K562 (cell line): Measurements from ENCODE around the gene ENSA. TPM values are rescaled to one million over a fixed set of nuclear protein-coding genes. Genes with fewer than 3 reads are reported as not detected.
A peak's percentile ranks its signal among the peaks of the same experiment; 100 is the strongest.
"Not testable (repeated sequence)": the region's sequence is repeated elsewhere in the genome, so short reads cannot be mapped to it uniquely, and the experiment has no call there.

ENCODE experiments used
- ARID1B ChIP-seq: fragments of 450-650 bp; IDR thresholded peaks from 2 replicates; pipeline ENCODE4 v1.6.1; 2016; ENCODE audit warnings: antibody characterized with exemption, mild to moderate bottlenecking, inconsistent platforms
- ATF1 ChIP-seq, 2 experiments: fragments of 450-650 bp in 1 of 2; IDR thresholded peaks; 2 replicates each; pipeline ENCODE4 v1.6.1; 2016; ENCODE audit warnings: missing compliant biosample characterization in 1 of 2, missing genetic modification characterization in 1 of 2
- ATF4 ChIP-seq: fragments of 450-650 bp; formaldehyde crosslinking; IDR thresholded peaks from 2 replicates; pipeline ENCODE4 v1.4.0; 2022; ENCODE audit warnings: mild to moderate bottlenecking, moderate library complexity
- ERF ChIP-seq: fragments of 450-650 bp; formaldehyde crosslinking; IDR thresholded peaks from 2 replicates; pipeline ENCODE4 v1.4.0; 2020; ENCODE audit warnings: mild to moderate bottlenecking, mixed read lengths
- GTF2A2 ChIP-seq: IDR thresholded peaks from 2 replicates; pipeline ENCODE4 v1.6.1; 2016; ENCODE audit warnings: mild to moderate bottlenecking, missing genetic modification characterization, missing compliant biosample characterization
- ID3 ChIP-seq, 2 experiments: fragments of 250-450 bp in 1 of 2; fragments of 450-650 bp in 1 of 2; sonication (Bioruptor Pico) in 1 of 2; IDR thresholded peaks; 2 replicates each; pipeline versions ENCODE4 v1.6.1 to v1.8.0; 2016 to 2021; ENCODE audit warnings: mild to moderate bottlenecking in 2 of 2, moderate library complexity in 2 of 2, missing compliant biosample characterization in 1 of 2, missing genetic modification characterization in 1 of 2
- L3MBTL2 ChIP-seq: fragments of 450-650 bp; IDR thresholded peaks from 2 replicates; pipeline ENCODE4 v1.6.1; 2016; ENCODE audit warnings: mild to moderate bottlenecking, moderate library complexity
- NR2C1 ChIP-seq, 2 experiments: fragments of 450-650 bp; IDR thresholded peaks; 2 replicates each; pipeline ENCODE4 v1.6.1; 2017; ENCODE audit warnings: mild to moderate bottlenecking in 2 of 2, antibody characterized with exemption in 1 of 2, inconsistent platforms in 1 of 2, missing compliant biosample characterization in 1 of 2, missing genetic modification characterization in 1 of 2
- RAD21 ChIP-seq, 2 experiments: fragments of 250-450 bp in 1 of 2; fragments of 450-650 bp in 1 of 2; sonication (Bioruptor Pico) in 1 of 2; formaldehyde crosslinking in 1 of 2; IDR thresholded peaks in 1 of 2; conservative IDR thresholded peaks in 1 of 2; 2 replicates each; pipeline versions ENCODE4 v1.4.0 to v1.8.0; 2020 to 2022; ENCODE audit warnings: mild to moderate bottlenecking in 2 of 2, moderate library complexity in 1 of 2
- SMAD4 ChIP-seq: fragments of 250-450 bp; sonication (Bioruptor Pico); conservative IDR thresholded peaks from 2 replicates; pipeline ENCODE4 v1.8.0; 2021; ENCODE audit warnings: inconsistent platforms, mild to moderate bottlenecking, moderate library complexity
- SOX6 ChIP-seq: fragments of 450-650 bp; IDR thresholded peaks from 2 replicates; pipeline ENCODE4 v1.6.1; 2014; ENCODE audit warnings: mild to moderate bottlenecking
- TCF15 ChIP-seq: fragments of 250-450 bp; sonication (Bioruptor Pico); IDR thresholded peaks from 2 replicates; pipeline ENCODE4 v1.8.0; 2022; ENCODE audit warnings: moderate library complexity, mild to moderate bottlenecking, inconsistent platforms
- TCF3 ChIP-seq: sonication (generic); formaldehyde crosslinking; IDR thresholded peaks from 2 replicates; pipeline ENCODE4 v1.4.0; 2020; ENCODE audit warnings: mild to moderate bottlenecking, missing genetic modification reagents
- ZNF175 ChIP-seq: fragments of 200-800 bp; sonication (Bioruptor generic); IDR thresholded peaks from 2 replicates; pipeline ENCODE4 v1.6.1; 2016; ENCODE audit warnings: low read depth, mild to moderate bottlenecking, missing genetic modification characterization, missing compliant biosample characterization
- ZNF239 ChIP-seq: fragments of 250-450 bp; sonication (Bioruptor Pico); IDR thresholded peaks from 2 replicates; pipeline ENCODE4 v1.4.0; 2020; ENCODE audit warnings: mild to moderate bottlenecking
- ZNF444 ChIP-seq: fragments of 250-450 bp; sonication (Bioruptor Pico); IDR thresholded peaks from 2 replicates; pipeline ENCODE4 v1.4.0; 2020; ENCODE audit warnings: mild to moderate bottlenecking, moderate library complexity
- ZNF76 ChIP-seq: fragments of 250-450 bp; sonication (Bioruptor Pico); IDR thresholded peaks from 2 replicates; pipeline ENCODE4 v1.4.0; 2020; ENCODE audit warnings: mild to moderate bottlenecking, moderate library complexity, borderline replicate concordance
- polyA plus RNA-seq, 8 experiments: library from polyadenylated mRNA; depleted of rRNA in 4 of 8; stranded (reverse) in 5 of 8; unstranded in 3 of 8; fragments of >200 nt; fragmentation: Nextera tagmentation in 2 of 8; fragmentation: Illumina TruSeq in 1 of 8; extraction: Ambion mirVana in 2 of 8; extraction: Trizol in 1 of 8; gene quantifications; 2 replicates each; pipeline versions ENCODE4 v1.2.1 to v1.2.3, GENCODE V29; 2011 to 2014; ENCODE audit warnings: inconsistent platforms in 1 of 8, missing spikeins in 1 of 8
- total RNA-seq, 7 experiments: library from RNA; depleted of rRNA in 6 of 7; stranded (reverse); fragments of >200 nt in 6 of 7; fragmentation: Illumina TruSeq in 2 of 7; extraction: Trizol in 2 of 7; gene quantifications; 2 replicates each; pipeline versions ENCODE4 v1.2.1 to v1.2.3, GENCODE V29; 2011 to 2021; ENCODE audit warnings: low replicate concordance in 1 of 7
- TF ChIP-seq, protein P1 (sequence below): fragments of 450-650 bp; conservative IDR thresholded peaks from 2 replicates; pipeline ENCODE4 v1.6.1; 2016; ENCODE audit warnings: missing genetic modification characterization, low read depth, mild to moderate bottlenecking, missing compliant biosample characterization, moderate library complexity
- TF ChIP-seq, protein P2 (sequence below), 2 experiments: IDR thresholded peaks in 1 of 2; conservative IDR thresholded peaks in 1 of 2; 2 replicates each; pipeline ENCODE4 v1.6.1; 2016; ENCODE audit warnings: low read depth in 2 of 2, mild to moderate bottlenecking in 1 of 2, missing compliant biosample characterization in 1 of 2, missing genetic modification characterization in 1 of 2, moderate library complexity in 1 of 2

ENSA gene
- total and polyA plus RNA-seq, 9 of the 15 experiments (the other 6 are each of a cell fraction or from before 2014, with no cell fraction given) = 68.1 to 605 (median 188) TPM

DNA sequence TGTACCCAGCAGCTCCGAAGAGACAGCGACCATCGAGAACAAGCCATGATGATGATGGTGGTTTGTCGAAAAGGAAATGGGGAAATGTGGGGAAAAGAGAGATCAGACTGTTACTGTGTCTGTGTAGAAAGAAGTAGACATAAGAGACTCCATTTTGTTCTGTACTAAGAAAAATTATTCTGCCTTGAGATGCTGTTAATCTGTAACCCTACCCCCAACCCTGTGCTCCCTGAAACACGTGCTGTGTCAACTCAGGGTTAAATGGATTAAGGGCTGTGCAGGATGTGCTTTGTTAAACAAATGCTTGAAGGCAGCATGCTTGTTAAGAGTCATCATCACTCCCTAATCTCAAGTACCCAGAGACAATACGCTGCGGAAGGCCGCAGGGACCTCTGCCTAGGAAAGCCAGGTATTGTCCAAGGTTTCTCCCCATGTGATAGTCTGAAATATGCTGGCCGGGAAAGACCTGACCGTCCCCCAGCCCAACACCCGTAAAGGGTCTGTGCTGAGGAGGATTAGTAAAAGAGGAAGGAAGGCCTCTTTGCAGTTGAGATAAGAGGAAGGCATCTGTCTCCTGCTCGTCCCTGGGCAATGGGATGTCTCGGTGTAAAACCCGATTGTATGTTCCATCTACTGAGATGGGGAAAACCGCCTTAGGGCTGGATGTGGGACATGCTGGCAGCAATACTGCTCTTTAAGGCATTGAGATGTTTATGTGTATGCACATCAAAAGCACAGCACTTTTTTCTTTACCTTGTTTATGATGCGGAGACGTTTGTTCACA is 5.6 kb upstream of the ENSA start (continued):
- not testable (repeated sequence) for TF ChIP-seq NR2C1 (IDR thresholded peaks at IDR 0.05); ID3 (CRISPR knock-in tag; IDR thresholded peaks at IDR 0.05); ATF1 (CRISPR knock-in tag; IDR thresholded peaks at IDR 0.05)
- peak; percentile 67; the same call in 1 of the 2 replicates for TF ChIP-seq NR2C1 (tag; IDR thresholded peaks at IDR 0.05)
- TF ChIP-seq SOX6 = peak; percentile 85
- 0 out of 4 replicates have a peak, but pooled peaks of 1 of the 2 experiments have one; percentile 2 for TF ChIP-seq RAD21 (CRISPR knock-in tag; conservative IDR thresholded peaks at IDR 0.05 in 1 of 2, IDR thresholded peaks at IDR 0.05 in 1 of 2)
- TF ChIP-seq SMAD4 (CRISPR knock-in tag) = peak; percentile 89
- 0 out of 2 replicates have a peak, but pooled peaks have one; percentile 44 for TF ChIP-seq ZNF76 (CRISPR knock-in tag)
- TF ChIP-seq ATF4 (CRISPR knock-in tag) = peak; percentile 64; the same call in 1 of the 2 replicates
- peak; percentile 65 for TF ChIP-seq ARID1B
- TF ChIP-seq, protein P1, sequence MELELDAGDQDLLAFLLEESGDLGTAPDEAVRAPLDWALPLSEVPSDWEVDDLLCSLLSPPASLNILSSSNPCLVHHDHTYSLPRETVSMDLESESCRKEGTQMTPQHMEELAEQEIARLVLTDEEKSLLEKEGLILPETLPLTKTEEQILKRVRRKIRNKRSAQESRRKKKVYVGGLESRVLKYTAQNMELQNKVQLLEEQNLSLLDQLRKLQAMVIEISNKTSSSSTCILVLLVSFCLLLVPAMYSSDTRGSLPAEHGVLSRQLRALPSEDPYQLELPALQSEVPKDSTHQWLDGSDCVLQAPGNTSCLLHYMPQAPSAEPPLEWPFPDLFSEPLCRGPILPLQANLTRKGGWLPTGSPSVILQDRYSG (tag) = peak; percentile 91
- peak; percentile 73; the same call in 1 of the 2 replicates for TF ChIP-seq ZNF444 (CRISPR knock-in tag)
- TF ChIP-seq TCF15 (CRISPR knock-in tag) = 0 out of 2 replicates have a peak, but pooled peaks have one; percentile 51
- TF ChIP-seq TCF3 = peak; percentile 75
- TF ChIP-seq, protein P2, sequence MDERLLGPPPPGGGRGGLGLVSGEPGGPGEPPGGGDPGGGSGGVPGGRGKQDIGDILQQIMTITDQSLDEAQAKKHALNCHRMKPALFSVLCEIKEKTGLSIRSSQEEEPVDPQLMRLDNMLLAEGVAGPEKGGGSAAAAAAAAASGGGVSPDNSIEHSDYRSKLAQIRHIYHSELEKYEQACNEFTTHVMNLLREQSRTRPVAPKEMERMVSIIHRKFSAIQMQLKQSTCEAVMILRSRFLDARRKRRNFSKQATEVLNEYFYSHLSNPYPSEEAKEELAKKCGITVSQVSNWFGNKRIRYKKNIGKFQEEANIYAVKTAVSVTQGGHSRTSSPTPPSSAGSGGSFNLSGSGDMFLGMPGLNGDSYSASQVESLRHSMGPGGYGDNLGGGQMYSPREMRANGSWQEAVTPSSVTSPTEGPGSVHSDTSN (CRISPR knock-in tag; IDR thresholded peaks at IDR 0.05; ENCODE audit: low read depth) = not testable (repeated sequence)
- TF ChIP-seq, protein P2 (tag; conservative IDR thresholded peaks at IDR 0.05; ENCODE audit: low read depth) = peak; percentile 48; the same call in 1 of the 2 replicates
- TF ChIP-seq GTF2A2 (tag) = peak; percentile 57; the same call in 1 of the 2 replicates
- peak; percentile 41; the same call in 1 of the 2 replicates for TF ChIP-seq ZNF239
- peak; percentile 93 for TF ChIP-seq ID3 (tag; IDR thresholded peaks at IDR 0.05)
- peak; percentile 47 for TF ChIP-seq ATF1 (tag; IDR thresholded peaks at IDR 0.05)
- TF ChIP-seq ERF (CRISPR knock-in tag) = peak; percentile 63; the same call in 1 of the 2 replicates
- TF ChIP-seq L3MBTL2 = peak; percentile 64
- 0 out of 2 replicates have a peak, but pooled peaks have one; percentile 63 for TF ChIP-seq ZNF175 (CRISPR knock-in tag)
